PC-3 (cell line): ENCODE measurements around the gene SMCO4. TPM values are rescaled to one million over a fixed set of nuclear protein-coding genes. Genes with fewer than 3 reads are reported as not detected.

Source experiments
- ATAC-seq: fragments of 200-7000 bp; cut with Tn5 transposase; 2 replicates; pipeline ENCODE4 v1.9.1; 2020; ENCODE audit warnings: mild to moderate bottlenecking, moderate library complexity
- BruUV-seq: library from RNA; stranded (reverse); fragments of 400-500 nt; replicated peaks from 2 replicates; lab custom pipeline; 2021; lab: Mats Ljungman, UMichigan
- CTCF ChIA-PET: fragments of 300-600 bp; sonication (Branson Sonifier 250); formaldehyde crosslinking; loops from one replicate; lab custom pipeline; 2022; ENCODE audit warnings: antibody characterized with exemption; lab: Charles Lee
- POLR2A ChIA-PET: fragments of 300-600 bp; sonication (Branson Sonifier 250); formaldehyde crosslinking; loops from one replicate; lab custom pipeline; 2022; ENCODE audit warnings: antibody characterized with exemption; ENCODE audit not compliant: unreplicated experiment; lab: Charles Lee
- DNase-seq: peaks from one replicate; pipeline ENCODE4 v3.0.0-alpha.2; 2015
- H2AFZ ChIP-seq: fragments of 300-600 bp; sonication (generic); 2 replicates; pipeline ENCODE4 v1.6.0; 2016; ENCODE audit warnings: antibody characterized with exemption, low read length
- H3F3A ChIP-seq: fragments of 300-600 bp; sonication (generic); one replicate; pipeline ENCODE4 v1.6.0; 2017; ENCODE audit warnings: antibody characterized with exemption, low read length, control low read depth, mild to moderate bottlenecking; ENCODE audit not compliant: unreplicated experiment
- H3K27ac ChIP-seq: fragments of 300-600 bp; sonication (generic); 2 replicates; pipeline ENCODE4 v1.5.1; 2016; ENCODE audit warnings: mild to moderate bottlenecking, low read length
- H3K27me3 ChIP-seq: fragments of 300-600 bp; sonication (generic); 2 replicates; pipeline ENCODE4 v1.6.1; 2016; ENCODE audit warnings: low read length, mixed read lengths
- H3K36me3 ChIP-seq: fragments of 300-600 bp; sonication (generic); 2 replicates; pipeline ENCODE4 v1.6.1; 2016; ENCODE audit warnings: low read depth, mixed run types, low read length, mixed read lengths
- H3K4me1 ChIP-seq: fragments of 300-600 bp; sonication (generic); 2 replicates; pipeline ENCODE4 v1.5.1; 2016; ENCODE audit warnings: low read length; ENCODE audit not compliant: insufficient read depth
- H3K4me2 ChIP-seq: fragments of 300-600 bp; sonication (generic); 2 replicates; pipeline ENCODE4 v1.6.0; 2016; ENCODE audit warnings: low read length
- H3K4me3 ChIP-seq: fragments of 300-600 bp; sonication (generic); 2 replicates; pipeline ENCODE4 v1.5.1; 2016; ENCODE audit warnings: mild to moderate bottlenecking, low read length, mixed read lengths
- H3K79me2 ChIP-seq: fragments of 300-600 bp; sonication (generic); 2 replicates; pipeline ENCODE4 v1.6.1; 2017; ENCODE audit warnings: low read length, mixed read lengths
- H3K9ac ChIP-seq: fragments of 300-600 bp; sonication (generic); 2 replicates; pipeline ENCODE4 v1.6.0; 2016; ENCODE audit warnings: mild to moderate bottlenecking, low read length
- H3K9me2 ChIP-seq: fragments of 300-600 bp; sonication (generic); replicated peaks from 2 replicates; pipeline ENCODE4 v1.6.1; 2016; ENCODE audit warnings: mixed run types, low read length, mixed read lengths
- H3K9me3 ChIP-seq: fragments of 300-600 bp; sonication (generic); 2 replicates; pipeline ENCODE4 v1.6.1; 2016; ENCODE audit warnings: low read length, mixed read lengths
- H4K20me1 ChIP-seq: fragments of 300-600 bp; sonication (generic); 2 replicates; pipeline ENCODE4 v1.6.1; 2016; ENCODE audit warnings: low read length, mixed read lengths
- CTCF ChIP-seq: fragments of 300-600 bp; sonication (generic); conservative IDR thresholded peaks from 2 replicates; pipeline ENCODE4 v1.5.1; 2017; ENCODE audit warnings: antibody characterized with exemption, low read depth, mild to moderate bottlenecking, low read length
- EZH2 ChIP-seq: fragments of 300-600 bp; sonication (generic); IDR thresholded peaks from one replicate; pipeline ENCODE4 v1.6.1; 2017; ENCODE audit warnings: antibody characterized with exemption, mild to moderate bottlenecking, low read length; ENCODE audit not compliant: unreplicated experiment
- EZH2phosphoT487 ChIP-seq: fragments of 300-600 bp; sonication (generic); IDR thresholded peaks from 2 replicates; pipeline ENCODE4 v1.6.1; 2018; ENCODE audit warnings: mild to moderate bottlenecking, antibody characterized with exemption, low read length, borderline replicate concordance
- intact Hi-C: fragments of 100-400 bp; cut with micrococcal nuclease; formaldehyde crosslinking; loops from 2 replicates; pipeline ENCODE4 v1.9.0; 2023
- total RNA-seq: library from RNA; depleted of rRNA; stranded (reverse); fragments of >200 nt; gene quantifications from 2 replicates; pipeline ENCODE4 v1.2.3, GENCODE V29; 2014

SMCO4 gene
- total RNA-seq, 1 experiment from 2014 or later, result 23.0 TPM

- Histone ChIP-seq H3K27ac (no peak overlapping the region), H2AFZ (no peak overlapping the region), H3K27me3 (no peaks in the 10 kb centered on the region), H3K4me2 (no peak overlapping the region), H3K9me2 (no peaks in the 10 kb centered on the region), H3K4me3 (no peak overlapping the region), H3K9ac (no peak overlapping the region), H4K20me1 (0 out of 2 replicates have a peak, but pooled peaks cover 3% of the 10 kb centered on the region), H3K36me3 (no peaks in the 10 kb centered on the region), H3K79me2 (no peaks in the 10 kb centered on the region), H3K9me3 (no peaks in the 10 kb centered on the region), H3F3A (no peaks in the 10 kb centered on the region), H3K4me1 (peaks cover 15% of the 10 kb centered on the region)
- ChIA-PET CTCF (no interaction called here), POLR2A (interaction anchor here (0.5 to 0.6 kb wide), 2 partner anchors 201 to 306 kb away, joined by 3 to 5 read pairs; no protein-coding TSS in a partner anchor)
- no TSS peak for BruUV-seq
- intact Hi-C loops, result no loop called here
- ATAC-seq (no peak), DNase-seq (no peak)
- TF ChIP-seq EZH2, result no peak
- TF ChIP-seq CTCF, result no peak
- no peak for TF ChIP-seq EZH2phosphoT487
These were observed 2.2 kb downstream of the SMCO4 start for GRCh38 chr11:93540896-93541553.

- Histone ChIP-seq H3K9me2 (no peaks in the 10 kb centered on the region), H3K27ac (no peak overlapping the region), H3K79me2 (no peaks in the 10 kb centered on the region), H3K27me3 (no peaks in the 10 kb centered on the region), H4K20me1 (0 out of 2 replicates have a peak, but pooled peaks cover 3% of the 10 kb centered on the region), H3K9me3 (no peaks in the 10 kb centered on the region), H3K36me3 (no peaks in the 10 kb centered on the region), H3K4me3 (no peak overlapping the region), H3K4me1 (peaks cover 15% of the 10 kb centered on the region), H3K4me2 (no peak overlapping the region), H3F3A (no peaks in the 10 kb centered on the region), H3K9ac (no peak overlapping the region), H2AFZ (no peak overlapping the region)
- DNase-seq, result no peak
- intact Hi-C loops, result no loop called here
- CTCF ChIA-PET, result no interaction called here
- no TSS peak for BruUV-seq
- POLR2A ChIA-PET, result no interaction called here
- TF ChIP-seq CTCF (no peak), EZH2 (no peak), EZH2phosphoT487 (no peak)
- ATAC-seq, result no peak
These were observed 2.9 kb downstream of the SMCO4 start for GRCh38 chr11:93540337-93540736.

- no peaks in the 10 kb centered on the region for H3K36me3 ChIP-seq
- intact Hi-C loops, result no loop called here
- no peak overlapping the region for H3K4me2 ChIP-seq
- POLR2A ChIA-PET, result no interaction called here
- no peak for TF ChIP-seq EZH2
- TF ChIP-seq CTCF, result no peak
- no peak for TF ChIP-seq EZH2phosphoT487
- 0 out of 2 replicates have a peak, but pooled peaks cover 3% of the 10 kb centered on the region for H4K20me1 ChIP-seq
- H3K9me3 ChIP-seq, result no peaks in the 10 kb centered on the region
- H3F3A ChIP-seq, result no peaks in the 10 kb centered on the region
- H3K4me1 ChIP-seq, result peaks cover 9% of the 10 kb centered on the region
- H3K27me3 ChIP-seq, result no peaks in the 10 kb centered on the region
- BruUV-seq, result no TSS peak
- H3K9ac ChIP-seq, result no peak overlapping the region
- H3K9me2 ChIP-seq, result no peaks in the 10 kb centered on the region
- DNase-seq (peak; percentile 21), ATAC-seq (no peak)
- H3K79me2 ChIP-seq, result no peaks in the 10 kb centered on the region
- CTCF ChIA-PET, result no interaction called here
- no peak overlapping the region for H3K4me3 ChIP-seq
- no peak overlapping the region for H3K27ac ChIP-seq
- H2AFZ ChIP-seq, result no peak overlapping the region
These were observed 5.4 kb downstream of the SMCO4 start for GRCh38 chr11:93537767-93538261.
